ENCODE measurements around the gene PLD1. TPM values are rescaled to one million over a fixed set of nuclear protein-coding genes. Genes with fewer than 3 reads are reported as not detected.

PLD1 gene
- polyA plus RNA-seq, 4 donors = 35.9 to 99.1 (median 72.1) TPM

DNA sequence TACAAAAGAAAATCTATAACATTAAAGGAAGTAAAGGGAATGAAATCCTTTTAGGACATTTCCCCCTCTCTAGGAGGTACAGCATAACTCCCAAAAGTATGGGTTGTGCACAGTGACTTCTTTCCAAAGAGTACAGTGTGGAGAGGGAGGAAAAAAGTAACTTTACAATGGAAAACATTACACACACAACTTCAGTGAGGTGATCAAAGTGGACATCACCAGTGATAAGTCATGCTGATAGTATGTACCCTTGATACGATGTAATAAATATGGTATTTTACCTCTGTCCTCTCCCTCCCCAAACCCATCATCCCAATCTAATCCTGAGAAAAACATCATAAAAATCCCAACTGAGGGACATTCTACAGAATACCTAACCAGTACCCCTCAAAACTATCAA lies 10.8 kb downstream of the PLD1 start:
- no peaks in the 10 kb centered on the region for H3K36me3 ChIP-seq (ENCODE audit: control insufficient read depth in 3 of 3, insufficient read depth in 2 of 3, low read depth in 1 of 3, low read length in 3 of 3)
- peaks cover 0 to 15% (median 4%) of the 10 kb centered on the region in 3 donors for H3K4me1 ChIP-seq (ENCODE audit: control insufficient read depth in 3 of 3, insufficient read depth in 2 of 3, low read depth in 1 of 3, low read length in 2 of 3)
- 88 to 100% (median 100%) methylated on average over 1 of the region's 1 CpG for WGBS, 3 donors
- no peak for DNase-seq
- H3K27me3 ChIP-seq (ENCODE audit: control insufficient read depth in 3 of 3, insufficient read depth in 3 of 3, low read length in 3 of 3) = no peaks in the 10 kb centered on the region
- no peaks in the 10 kb centered on the region for H3K9me3 ChIP-seq (ENCODE audit: control insufficient read depth in 2 of 2, insufficient read depth in 1 of 2, low read depth in 1 of 2, low read length in 1 of 2)
- H3K27ac ChIP-seq (ENCODE audit: low read depth in 1 of 3, low read length in 2 of 3) = no peak overlapping the region
- H3K4me3 ChIP-seq (ENCODE audit: low read depth in 1 of 3, low read length in 3 of 3) = no peak overlapping the region
- no peak for FAIRE-seq

DNA sequence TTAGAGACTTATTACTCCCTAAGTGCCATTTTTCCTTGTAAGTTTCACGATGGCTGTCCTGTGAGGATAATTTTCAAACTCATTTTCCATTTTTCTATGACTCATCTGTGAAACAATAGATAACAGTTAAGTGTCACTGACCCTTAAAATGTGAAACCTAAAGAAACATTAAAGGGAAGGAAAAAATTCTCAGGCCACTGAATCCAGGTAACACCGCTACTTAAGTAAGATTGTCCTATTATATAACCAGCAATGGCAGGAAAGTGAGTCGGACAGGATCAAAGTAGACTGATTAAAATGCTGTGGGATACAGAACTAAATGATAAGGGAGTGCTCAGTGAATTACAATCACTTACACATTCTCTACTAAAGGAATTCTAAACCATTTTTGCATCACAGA lies 12.4 kb downstream of the PLD1 start:
- DNase-seq = no peak
- 36 to 60% (median 54%) methylated on average over 3 of the region's 3 CpGs for WGBS, 3 donors
- H3K4me1 ChIP-seq (ENCODE audit: control insufficient read depth in 3 of 3, insufficient read depth in 2 of 3, low read depth in 1 of 3, low read length in 2 of 3) = peaks cover 0 to 15% (median 4%) of the 10 kb centered on the region in 3 donors
- no peaks in the 10 kb centered on the region for H3K27me3 ChIP-seq (ENCODE audit: control insufficient read depth in 3 of 3, insufficient read depth in 3 of 3, low read length in 3 of 3)
- H3K4me3 ChIP-seq (ENCODE audit: low read depth in 1 of 3, low read length in 3 of 3) = no peak overlapping the region
- FAIRE-seq = no peak
- no peak overlapping the region for H3K27ac ChIP-seq (ENCODE audit: low read depth in 1 of 3, low read length in 2 of 3)
- H3K36me3 ChIP-seq (ENCODE audit: control insufficient read depth in 3 of 3, insufficient read depth in 2 of 3, low read depth in 1 of 3, low read length in 3 of 3) = no peaks in the 10 kb centered on the region
- H3K9me3 ChIP-seq (ENCODE audit: control insufficient read depth in 2 of 2, insufficient read depth in 1 of 2, low read depth in 1 of 2, low read length in 1 of 2) = no peaks in the 10 kb centered on the region

DNA sequence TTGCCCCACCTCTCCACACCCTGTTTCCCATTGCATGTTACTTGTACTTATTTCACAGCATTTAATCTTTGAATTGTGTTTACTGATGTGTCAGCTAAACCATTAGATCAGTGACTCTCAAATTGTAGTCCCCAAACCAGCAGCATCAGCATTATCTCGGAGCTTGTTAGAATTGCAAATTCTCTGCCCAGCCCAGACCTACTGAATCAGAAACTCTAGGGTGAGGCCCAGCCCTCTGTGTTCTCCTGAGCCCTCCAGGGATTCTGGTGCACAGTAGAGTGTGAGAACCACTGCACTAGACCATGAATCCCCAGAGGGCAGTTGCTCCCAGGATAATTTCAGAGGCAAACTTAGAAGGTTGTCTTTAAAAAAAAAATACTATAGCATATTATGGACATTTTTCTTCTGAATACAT lies 13.0 kb downstream of the PLD1 start:
- FAIRE-seq = no peak
- 55 to 73% (median 72%) methylated on average over 1 of the region's 1 CpG for WGBS, 3 donors
- no peak overlapping the region for H3K27ac ChIP-seq (ENCODE audit: low read depth in 1 of 3, low read length in 2 of 3)
- DNase-seq = peak in 1 of 2 donors; percentile 17
- H3K4me3 ChIP-seq (ENCODE audit: low read depth in 1 of 3, low read length in 3 of 3) = no peak overlapping the region
- H3K36me3 ChIP-seq (ENCODE audit: control insufficient read depth in 3 of 3, insufficient read depth in 2 of 3, low read depth in 1 of 3, low read length in 3 of 3) = no peaks in the 10 kb centered on the region
- H3K9me3 ChIP-seq (ENCODE audit: control insufficient read depth in 2 of 2, insufficient read depth in 1 of 2, low read depth in 1 of 2, low read length in 1 of 2) = no peaks in the 10 kb centered on the region
- peaks cover 0 to 10% (median 2%) of the 10 kb centered on the region in 3 donors for H3K4me1 ChIP-seq (ENCODE audit: control insufficient read depth in 3 of 3, insufficient read depth in 2 of 3, low read depth in 1 of 3, low read length in 2 of 3)
- no peaks in the 10 kb centered on the region for H3K27me3 ChIP-seq (ENCODE audit: control insufficient read depth in 3 of 3, insufficient read depth in 3 of 3, low read length in 3 of 3)

DNA sequence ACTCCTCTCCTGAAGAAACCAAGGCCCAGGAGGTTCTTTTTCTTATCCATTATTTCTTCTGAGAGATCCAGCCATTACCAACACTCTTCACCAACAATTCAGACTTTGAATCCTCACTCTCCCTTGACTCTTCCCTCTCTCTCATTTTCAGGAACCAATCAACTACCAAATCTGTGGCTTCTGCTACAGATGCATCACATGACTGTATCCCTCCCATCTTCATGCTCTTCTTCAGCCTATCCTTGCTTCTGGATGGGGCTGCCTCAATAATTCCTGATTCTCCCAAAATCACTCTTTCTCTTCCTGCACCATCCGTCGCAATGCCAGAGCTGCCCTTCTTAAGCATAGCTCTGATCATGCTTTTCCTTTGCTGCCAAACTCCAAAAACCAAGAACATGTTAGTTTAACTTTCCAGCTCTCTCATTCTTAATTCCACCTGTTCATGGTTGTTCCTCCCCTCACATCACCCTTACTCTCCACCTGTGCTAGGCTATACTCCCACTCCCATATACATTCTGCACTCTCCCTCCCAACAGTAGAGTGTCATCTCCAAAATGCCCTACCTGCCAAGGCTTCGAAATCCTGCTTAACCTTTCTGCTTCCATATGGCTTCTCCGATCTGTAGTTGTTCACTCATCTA lies 13.5 kb downstream of the PLD1 start:
- H3K9me3 ChIP-seq (ENCODE audit: control insufficient read depth in 2 of 2, insufficient read depth in 1 of 2, low read depth in 1 of 2, low read length in 1 of 2) = no peaks in the 10 kb centered on the region
- H3K27ac ChIP-seq (ENCODE audit: low read depth in 1 of 3, low read length in 2 of 3) = no peak overlapping the region
- peaks cover 0 to 7% (median 7%) of the 10 kb centered on the region in 3 donors for H3K4me1 ChIP-seq (ENCODE audit: control insufficient read depth in 3 of 3, insufficient read depth in 2 of 3, low read depth in 1 of 3, low read length in 2 of 3)
- FAIRE-seq = no peak
- no peak overlapping the region for H3K4me3 ChIP-seq (ENCODE audit: low read depth in 1 of 3, low read length in 3 of 3)
- no peaks in the 10 kb centered on the region for H3K36me3 ChIP-seq (ENCODE audit: control insufficient read depth in 3 of 3, insufficient read depth in 2 of 3, low read depth in 1 of 3, low read length in 3 of 3)
- no peak for DNase-seq
- WGBS, 3 donors = 94 to 97% (median 95%) methylated on average over 4 of the region's 4 CpGs
- no peaks in the 10 kb centered on the region for H3K27me3 ChIP-seq (ENCODE audit: control insufficient read depth in 3 of 3, insufficient read depth in 3 of 3, low read length in 3 of 3)

DNA sequence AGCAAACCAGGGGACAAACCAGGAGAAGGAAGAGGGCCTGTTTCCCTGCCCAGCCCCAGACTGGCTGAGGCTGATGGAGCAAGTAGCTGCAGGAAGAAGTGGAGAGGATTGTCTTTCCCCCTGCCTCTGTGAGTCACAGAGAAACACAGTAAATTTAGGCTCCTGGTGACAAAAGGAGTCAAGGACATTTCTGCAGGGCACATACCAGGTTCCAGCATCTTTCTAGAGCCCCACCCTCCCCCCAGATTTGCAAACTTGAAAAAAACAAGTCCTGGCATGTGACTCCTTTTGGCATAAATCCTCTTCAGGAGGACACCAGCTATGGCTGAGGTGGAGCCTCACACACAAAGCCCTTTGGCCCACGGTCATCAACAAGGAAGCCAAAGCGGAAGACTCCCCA lies 17.8 kb downstream of the PLD1 start:
- 73 to 80% (median 80%) methylated on average over 2 of the region's 2 CpGs for WGBS, 3 donors
- no peak for DNase-seq
- Histone ChIP-seq H3K27me3 (ENCODE audit: control insufficient read depth in 3 of 3, insufficient read depth in 3 of 3, low read length in 3 of 3) (no peaks in the 10 kb centered on the region), H3K9me3 (ENCODE audit: control insufficient read depth in 2 of 2, insufficient read depth in 1 of 2, low read depth in 1 of 2, low read length in 1 of 2) (no peaks in the 10 kb centered on the region), H3K4me1 (ENCODE audit: control insufficient read depth in 3 of 3, insufficient read depth in 2 of 3, low read depth in 1 of 3, low read length in 2 of 3) (peaks cover 0 to 13% (median 7%) of the 10 kb centered on the region in 3 donors), H3K27ac (ENCODE audit: low read depth in 1 of 3, low read length in 2 of 3) (peak overlapping the region in 1 of 3 donors; percentile 81), H3K36me3 (ENCODE audit: control insufficient read depth in 3 of 3, insufficient read depth in 2 of 3, low read depth in 1 of 3, low read length in 3 of 3) (peaks cover 0 to 1% (median 0%) of the 10 kb centered on the region in 3 donors), H3K4me3 (ENCODE audit: low read depth in 1 of 3, low read length in 3 of 3) (no peak overlapping the region)
- no peak for FAIRE-seq

DNA sequence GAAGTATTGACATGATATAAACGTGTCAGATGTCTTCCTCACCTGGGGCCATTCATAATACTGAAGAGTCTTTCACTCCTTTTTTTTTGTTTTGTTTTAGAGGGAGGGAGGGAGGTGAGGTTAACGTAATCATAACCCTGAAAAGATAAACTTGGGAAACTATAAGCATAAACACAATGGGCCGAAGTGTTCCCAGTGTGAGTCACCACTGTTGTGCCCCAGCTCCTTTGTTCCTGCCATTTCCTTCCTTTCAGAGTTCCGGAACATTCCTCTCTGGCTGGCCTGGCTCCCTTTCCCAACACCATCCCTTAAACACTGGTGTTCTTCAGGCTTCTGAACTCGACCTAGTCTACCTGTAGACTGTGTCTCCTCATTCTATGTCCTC lies 18.6 kb downstream of the PLD1 start:
- Histone ChIP-seq H3K9me3 (ENCODE audit: control insufficient read depth in 2 of 2, insufficient read depth in 1 of 2, low read depth in 1 of 2, low read length in 1 of 2) (no peaks in the 10 kb centered on the region), H3K36me3 (ENCODE audit: control insufficient read depth in 3 of 3, insufficient read depth in 2 of 3, low read depth in 1 of 3, low read length in 3 of 3) (peaks cover 0 to 3% (median 0%) of the 10 kb centered on the region in 3 donors), H3K27me3 (ENCODE audit: control insufficient read depth in 3 of 3, insufficient read depth in 3 of 3, low read length in 3 of 3) (no peaks in the 10 kb centered on the region), H3K4me3 (ENCODE audit: low read depth in 1 of 3, low read length in 3 of 3) (no peak overlapping the region), H3K27ac (ENCODE audit: low read depth in 1 of 3, low read length in 2 of 3) (peak overlapping the region in 1 of 3 donors; percentile 81), H3K4me1 (ENCODE audit: control insufficient read depth in 3 of 3, insufficient read depth in 2 of 3, low read depth in 1 of 3, low read length in 2 of 3) (peaks cover 0 to 13% (median 0%) of the 10 kb centered on the region in 3 donors)
- WGBS, 3 donors = 32 to 56% (median 55%) methylated on average over 5 of the region's 5 CpGs
- DNase-seq (no peak), FAIRE-seq (no peak)

DNA sequence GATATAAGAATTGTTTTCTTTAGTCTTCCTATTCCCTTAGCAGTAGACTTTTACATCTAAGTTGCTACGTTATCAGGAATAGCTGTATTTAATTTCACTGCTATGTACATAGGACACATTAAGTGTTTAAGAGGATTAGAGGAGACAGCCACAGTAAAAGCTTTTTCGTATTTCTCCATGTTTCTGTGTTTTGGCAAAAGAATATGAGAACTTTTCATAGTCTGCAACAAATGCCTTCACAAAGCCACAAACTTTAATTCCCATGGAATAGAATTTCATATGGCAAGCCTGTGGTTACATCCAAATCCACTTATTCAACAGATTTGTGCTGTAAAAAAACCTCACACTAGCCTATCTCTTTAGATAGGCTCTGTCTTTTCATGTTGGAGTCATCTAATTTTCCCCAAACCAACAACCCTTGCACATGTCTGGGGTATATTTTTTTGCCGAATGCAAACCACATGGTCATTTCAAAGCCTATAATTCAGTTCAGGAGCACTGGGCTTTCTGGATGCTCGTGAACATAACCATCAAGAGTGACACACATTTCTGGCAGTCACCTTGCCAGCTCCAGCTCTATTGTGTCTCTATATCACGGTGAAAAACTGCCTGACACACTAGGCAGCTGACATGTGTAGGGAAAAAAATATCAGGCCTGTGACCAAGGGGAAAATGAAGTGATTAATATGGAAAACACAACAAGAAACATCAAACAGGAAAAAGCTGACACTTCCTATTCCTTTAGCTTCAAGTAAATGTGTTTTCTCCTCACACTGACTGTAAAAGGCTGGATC lies 19.2 kb downstream of the PLD1 start:
- no peak for FAIRE-seq
- H3K27me3 ChIP-seq (ENCODE audit: control insufficient read depth in 3 of 3, insufficient read depth in 3 of 3, low read length in 3 of 3) = no peaks in the 10 kb centered on the region
- 68 to 79% (median 73%) methylated on average over 5 of the region's 5 CpGs for WGBS, 3 donors
- peaks cover 0 to 13% (median 0%) of the 10 kb centered on the region in 3 donors for H3K4me1 ChIP-seq (ENCODE audit: control insufficient read depth in 3 of 3, insufficient read depth in 2 of 3, low read depth in 1 of 3, low read length in 2 of 3)
- no peak for DNase-seq
- H3K9me3 ChIP-seq (ENCODE audit: control insufficient read depth in 2 of 2, insufficient read depth in 1 of 2, low read depth in 1 of 2, low read length in 1 of 2) = no peaks in the 10 kb centered on the region
- H3K27ac ChIP-seq (ENCODE audit: low read depth in 1 of 3, low read length in 2 of 3) = peak overlapping the region in 1 of 3 donors; percentile 71
- H3K4me3 ChIP-seq (ENCODE audit: low read depth in 1 of 3, low read length in 3 of 3) = no peak overlapping the region
- peaks cover 0 to 3% (median 0%) of the 10 kb centered on the region in 3 donors for H3K36me3 ChIP-seq (ENCODE audit: control insufficient read depth in 3 of 3, insufficient read depth in 2 of 3, low read depth in 1 of 3, low read length in 3 of 3)

DNA sequence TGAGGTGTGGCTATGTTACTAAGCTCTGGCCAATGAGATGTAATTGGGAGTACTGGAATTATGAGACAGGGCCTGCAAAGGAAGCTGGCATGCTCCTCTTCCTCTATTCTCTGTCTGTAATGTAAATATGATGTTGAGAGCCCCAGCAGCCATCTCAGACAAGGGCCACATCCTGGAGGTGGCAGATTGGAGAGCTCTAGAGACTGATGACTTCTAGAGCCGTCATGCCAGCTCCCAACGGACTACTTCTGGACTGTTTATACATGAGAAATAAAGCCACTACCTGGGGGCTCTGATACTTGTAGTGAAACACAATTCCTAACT lies 19.7 kb downstream of the PLD1 start:
- DNase-seq (no peak), FAIRE-seq (no peak)
- peaks cover 0 to 3% (median 0%) of the 10 kb centered on the region in 3 donors for H3K36me3 ChIP-seq (ENCODE audit: control insufficient read depth in 3 of 3, insufficient read depth in 2 of 3, low read depth in 1 of 3, low read length in 3 of 3)
- no peaks in the 10 kb centered on the region for H3K27me3 ChIP-seq (ENCODE audit: control insufficient read depth in 3 of 3, insufficient read depth in 3 of 3, low read length in 3 of 3)
- no peaks in the 10 kb centered on the region for H3K9me3 ChIP-seq (ENCODE audit: control insufficient read depth in 2 of 2, insufficient read depth in 1 of 2, low read depth in 1 of 2, low read length in 1 of 2)
- H3K27ac ChIP-seq (ENCODE audit: low read depth in 1 of 3, low read length in 2 of 3) = no peak overlapping the region
- H3K4me3 ChIP-seq (ENCODE audit: low read depth in 1 of 3, low read length in 3 of 3) = no peak overlapping the region
- 86 to 94% (median 90%) methylated on average over 2 of the region's 2 CpGs for WGBS, 3 donors
- peaks cover 0 to 13% (median 0%) of the 10 kb centered on the region in 3 donors for H3K4me1 ChIP-seq (ENCODE audit: control insufficient read depth in 3 of 3, insufficient read depth in 2 of 3, low read depth in 1 of 3, low read length in 2 of 3)

Measured in small intestine (tissue), 7 donors.